IgD-negative memory B cell (primary cell): Measurements from ENCODE around the gene HERPUD2. TPM values are rescaled to one million over a fixed set of nuclear protein-coding genes. Genes with fewer than 3 reads are reported as not detected.

ENCODE experiments used
- polyA plus RNA-seq: library from polyadenylated mRNA; unstranded; fragments of 300-500 nt; fragmentation: Illumina TruSeq; gene quantifications from one replicate; pipeline ENCODE4 v1.2.3, GENCODE V29; 2021

Gene HERPUD2
- polyA plus RNA-seq, 1 donor from 2014 or later, result 58.6 TPM

Other genes starting within 250 kb of the HERPUD2 start
- 570 TPM for gene SEPTIN7, start 105.9 kb upstream of the HERPUD2 start, polyA plus RNA-seq